HG03520 (cell line): ENCODE data around the gene SVEP1.
A peak's percentile ranks its signal among the peaks of the same experiment; 100 is the strongest.
"Not testable (repeated sequence)": the region's sequence is repeated elsewhere in the genome, so short reads cannot be mapped to it uniquely, and the experiment has no call there.

Experiments
- ATAC-seq: cut with Tn5 transposase; IDR thresholded peaks from one replicate; pipeline ENCODE4 v1.9.1; 2021; ENCODE audit warnings: mild to moderate bottlenecking, moderate library complexity; ENCODE audit not compliant: unreplicated experiment

Gene SVEP1

DNA sequence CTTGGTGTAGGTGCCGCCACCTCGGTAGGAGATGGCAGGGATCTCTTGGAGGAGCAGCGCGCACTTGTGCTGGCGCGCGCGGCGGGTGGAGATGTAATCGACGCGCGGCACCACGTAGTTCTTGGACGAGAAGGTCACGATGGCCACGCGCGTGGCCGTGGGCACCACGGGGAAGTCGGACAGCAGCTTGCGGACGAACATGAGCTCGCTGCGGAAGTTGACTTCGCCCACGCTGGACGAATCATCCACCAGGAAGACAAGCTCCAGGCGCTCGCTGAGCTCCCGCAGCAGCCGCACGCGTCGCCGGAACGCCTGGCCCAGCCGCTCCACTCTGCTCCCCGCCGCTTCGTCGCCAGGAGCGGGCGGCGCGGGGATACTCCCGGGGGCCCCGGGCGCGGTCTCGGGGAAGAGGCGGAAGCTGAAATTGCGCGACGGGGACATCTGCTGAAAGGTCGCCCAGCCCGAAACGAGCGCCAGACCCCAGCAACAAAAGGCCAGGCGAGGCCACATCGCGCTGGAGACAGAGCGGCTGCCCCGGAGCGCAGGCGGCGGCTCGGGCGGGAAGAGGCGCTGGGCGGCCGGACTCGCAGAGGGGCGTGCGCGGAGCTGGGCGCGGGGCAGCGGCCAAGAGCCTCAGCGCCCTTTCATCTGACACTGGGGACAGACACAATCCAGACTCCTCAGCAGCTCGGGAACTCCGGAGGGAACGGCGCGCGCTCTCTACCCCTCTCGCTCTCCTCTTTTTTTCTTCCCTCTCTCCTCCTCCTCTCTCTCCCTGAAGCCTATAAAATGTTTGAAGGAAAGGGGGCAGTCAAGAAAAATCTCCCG lies at the start of gene SVEP1:
SVEP1 (minus strand) TSS at position 708 of the 828 bp plus-strand sequence; CDS start at position 510, 198 bp downstream.
- ATAC-seq = no peak

DNA sequence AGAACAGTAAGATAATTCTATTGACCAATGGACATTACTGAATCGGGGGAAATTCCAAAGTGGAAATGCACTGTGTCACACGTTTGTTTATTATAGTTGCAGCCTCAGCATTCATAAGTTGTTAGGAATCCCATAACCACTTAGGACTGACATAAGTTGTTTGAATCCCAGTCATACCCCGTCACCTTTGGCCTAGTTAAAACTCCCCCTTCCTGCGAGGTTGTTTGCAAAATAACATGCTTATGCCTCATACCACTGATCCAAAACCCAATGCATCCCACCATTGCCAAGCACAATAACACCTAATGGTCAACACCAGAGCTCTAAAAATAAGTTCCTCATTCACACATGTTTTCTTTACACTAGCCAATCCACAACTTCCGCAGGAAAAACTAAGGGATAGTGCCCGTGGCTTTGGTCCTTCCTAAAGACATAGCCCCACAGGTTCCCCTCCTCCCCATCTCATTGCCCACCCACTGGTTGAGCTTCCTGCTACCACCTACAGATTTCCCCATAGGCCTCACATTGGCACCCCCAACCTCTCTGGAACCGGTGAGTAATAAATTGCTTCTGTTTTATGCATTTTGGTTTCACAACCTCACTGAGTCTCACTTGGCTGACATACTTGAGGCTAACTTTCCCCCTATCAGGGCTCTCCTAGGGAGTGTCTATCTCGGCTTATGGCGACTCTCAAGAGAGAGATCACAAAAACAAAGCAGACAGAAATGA lies 46.7 kb upstream of the SVEP1 start:
- peak; percentile 99 for ATAC-seq

DNA sequence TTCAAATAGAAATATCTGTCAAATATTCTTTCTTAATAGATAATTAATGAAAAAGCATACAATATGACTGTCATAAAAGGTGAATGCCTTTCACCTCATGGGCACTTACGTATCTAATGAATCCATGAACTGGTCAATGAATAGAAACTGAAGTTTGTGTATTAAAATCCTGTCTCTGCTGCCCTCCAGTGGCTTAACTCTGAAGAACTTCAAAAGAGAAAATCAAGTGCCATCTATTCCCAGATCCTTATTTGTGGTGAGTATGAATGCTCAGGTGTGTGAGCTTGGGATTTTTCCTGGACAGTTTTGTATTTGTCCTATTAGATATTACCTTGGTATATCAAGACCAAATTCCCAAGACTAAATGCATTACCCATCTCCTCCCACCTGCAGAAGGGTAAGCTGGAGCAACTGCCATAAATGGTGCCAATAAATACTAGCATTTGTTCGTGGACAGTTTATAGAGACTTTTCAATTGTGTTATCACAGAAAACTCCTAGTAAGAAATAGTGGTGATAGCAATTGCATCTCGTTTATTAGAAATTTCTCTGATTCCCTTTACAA lies 44.0 kb upstream of the SVEP1 start:
- ATAC-seq = no peak

DNA sequence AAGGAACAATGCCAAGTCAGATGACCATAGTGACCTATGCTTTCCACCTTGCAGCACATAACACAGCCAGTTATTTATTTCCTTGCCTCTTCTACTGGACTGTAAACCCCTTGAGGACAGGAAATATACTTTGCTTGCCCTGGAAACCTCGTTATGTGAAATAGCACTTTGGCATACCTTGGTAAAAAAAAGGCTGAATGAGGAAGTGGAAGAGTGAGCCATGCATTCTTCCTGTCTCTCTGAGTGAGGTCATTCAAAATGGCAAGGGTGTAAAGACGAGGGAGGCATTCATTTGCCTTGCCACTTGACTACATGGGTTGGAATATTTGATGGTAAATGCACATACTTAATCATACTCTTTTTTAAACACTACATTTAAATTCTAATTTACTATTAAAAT lies 42.8 kb upstream of the SVEP1 start:
- no peak for ATAC-seq

DNA sequence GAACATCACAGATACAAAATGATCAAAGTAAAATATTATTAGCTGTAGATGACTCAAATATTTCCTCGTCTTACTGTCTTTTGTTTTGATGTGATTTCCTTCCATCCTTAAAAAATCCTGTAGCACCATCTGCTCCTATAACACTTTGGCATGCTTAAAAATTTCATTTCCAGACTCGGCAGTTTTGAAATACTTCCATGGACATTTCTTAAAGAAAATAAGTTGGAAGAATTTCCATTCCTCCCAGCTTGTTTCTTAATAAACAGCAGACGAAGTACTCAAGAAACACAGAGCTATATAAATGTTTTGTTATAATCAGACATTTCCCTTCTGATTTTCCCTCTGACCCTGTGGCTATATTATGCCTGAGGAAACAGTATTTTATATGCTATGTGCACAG lies 41.2 kb upstream of the SVEP1 start:
- ATAC-seq = no peak

DNA sequence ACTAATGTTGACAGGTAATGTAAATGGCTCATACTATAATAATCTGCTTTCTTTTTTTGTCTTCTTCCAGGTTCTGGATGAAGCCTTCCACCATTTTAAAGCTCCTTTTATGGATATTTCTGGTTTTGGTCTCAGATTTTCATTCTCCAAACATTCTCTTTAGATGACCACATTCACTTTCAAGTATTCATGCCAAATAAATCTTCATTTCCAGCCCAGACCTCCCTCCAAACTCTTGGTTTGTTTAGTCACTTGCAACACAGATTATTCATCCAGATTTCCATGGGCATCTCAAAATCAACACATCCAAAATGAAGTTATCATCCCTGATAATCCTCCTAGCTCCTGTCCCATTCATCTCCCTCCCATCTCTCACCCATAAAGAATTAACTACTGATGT lies 40.3 kb upstream of the SVEP1 start:
- no peak for ATAC-seq

DNA sequence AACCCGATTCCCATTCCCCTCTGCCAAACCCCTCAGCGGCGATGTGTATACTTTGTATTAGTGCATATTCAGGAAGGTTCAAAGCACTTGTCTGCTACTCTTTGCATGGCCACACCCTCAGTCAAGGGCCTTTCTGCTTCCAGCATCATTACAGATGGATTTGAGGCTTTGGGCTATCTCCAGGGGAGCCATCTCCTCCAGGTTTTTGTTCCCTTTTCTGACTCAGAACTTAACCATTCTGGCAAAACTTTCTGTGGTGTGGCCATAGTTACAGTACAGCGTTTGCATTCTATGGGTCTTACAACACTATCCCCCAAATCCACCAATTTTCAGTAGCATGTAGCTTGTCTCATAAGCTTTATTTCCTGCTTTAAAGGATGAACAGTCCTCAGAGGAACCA lies 36.0 kb upstream of the SVEP1 start:
- ATAC-seq = no peak

DNA sequence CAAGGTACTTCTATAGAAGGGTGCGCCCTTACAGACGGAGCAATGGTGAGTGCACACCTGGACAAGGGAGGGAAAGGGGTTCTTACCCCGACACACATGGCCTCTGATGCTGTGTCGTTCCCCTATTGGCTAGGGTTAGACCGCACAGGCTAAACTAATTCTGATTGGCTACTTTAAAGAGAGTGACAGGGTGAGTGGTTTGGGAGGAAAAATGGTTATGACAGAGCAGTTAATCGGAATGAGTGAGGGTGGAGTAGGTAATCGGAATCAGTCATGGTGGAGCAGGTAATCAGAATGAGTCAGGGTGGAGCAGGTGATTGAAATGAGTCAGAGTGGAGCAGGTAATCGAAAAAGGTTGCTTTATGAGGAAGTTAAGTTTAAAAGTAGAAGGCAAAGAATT lies 35.0 kb upstream of the SVEP1 start:
- ATAC-seq = not testable (repeated sequence)

DNA sequence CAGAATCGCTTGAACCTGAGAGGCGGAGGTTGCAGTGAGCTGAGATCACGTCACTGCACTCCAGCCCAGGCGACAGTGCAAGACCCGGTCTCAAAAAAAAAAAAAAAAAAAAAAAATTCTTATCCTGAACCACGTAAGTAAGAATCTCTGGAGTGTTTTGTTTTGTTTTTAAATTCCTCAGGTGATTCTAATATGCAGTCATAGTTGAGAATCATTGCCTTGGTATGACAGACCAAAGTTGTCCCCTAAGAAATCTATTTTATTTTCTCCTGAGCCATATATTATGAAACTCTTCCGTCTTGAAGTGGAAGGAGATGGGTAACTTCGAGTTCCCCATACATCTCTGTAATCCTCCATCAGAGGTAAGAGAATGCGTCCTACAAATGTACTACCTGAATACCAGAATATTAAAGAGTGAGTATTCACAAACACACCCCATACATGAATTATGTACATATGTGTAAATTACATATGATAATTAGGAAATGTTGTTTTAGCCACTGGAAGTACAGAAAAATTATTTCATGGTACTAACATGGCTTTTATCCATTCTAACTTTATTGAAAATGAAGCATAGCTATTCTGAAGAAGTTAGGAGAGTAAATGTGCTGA lies 26.7 kb upstream of the SVEP1 start:
- ATAC-seq = no peak

DNA sequence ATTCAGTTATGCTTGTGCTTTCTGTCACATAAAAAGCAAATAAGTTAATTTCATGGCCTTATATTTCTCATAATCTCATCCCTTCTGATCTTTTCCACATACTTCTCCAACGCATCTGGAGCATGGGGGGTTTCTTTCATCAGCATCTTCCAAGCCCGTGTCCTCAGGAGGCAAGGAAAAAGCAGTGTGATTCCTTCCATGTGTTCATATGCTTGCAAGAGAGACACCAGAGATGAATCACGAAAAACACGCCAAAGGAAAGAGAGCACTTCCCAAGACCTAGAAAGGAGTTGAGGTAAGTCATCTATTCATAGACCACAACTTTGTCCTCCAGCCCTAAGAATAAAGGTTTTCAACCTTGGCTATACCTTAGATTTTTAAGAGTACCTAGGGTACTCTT lies 26.0 kb upstream of the SVEP1 start:
- no peak for ATAC-seq

DNA sequence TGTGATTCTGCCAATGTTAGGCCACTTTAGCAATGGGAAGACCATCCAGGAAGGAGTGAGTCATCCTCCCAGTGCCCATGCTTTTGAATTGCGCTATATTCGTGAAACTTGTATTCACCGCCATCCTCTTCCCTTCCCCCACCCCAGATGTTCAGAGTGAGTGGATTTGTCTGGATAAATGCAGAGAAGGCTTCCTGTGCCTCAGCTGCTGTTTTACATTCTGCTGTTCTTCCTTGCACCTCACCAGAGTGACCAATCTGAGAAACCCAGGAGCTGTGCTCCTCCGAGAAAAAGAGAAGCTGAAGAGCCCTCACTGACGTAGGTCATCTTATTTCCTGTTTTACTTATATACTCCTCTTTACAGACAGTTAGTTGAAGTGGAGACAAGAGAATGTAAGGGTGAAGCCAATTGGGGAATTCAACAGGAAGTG lies 24.6 kb upstream of the SVEP1 start:
- no peak for ATAC-seq

DNA sequence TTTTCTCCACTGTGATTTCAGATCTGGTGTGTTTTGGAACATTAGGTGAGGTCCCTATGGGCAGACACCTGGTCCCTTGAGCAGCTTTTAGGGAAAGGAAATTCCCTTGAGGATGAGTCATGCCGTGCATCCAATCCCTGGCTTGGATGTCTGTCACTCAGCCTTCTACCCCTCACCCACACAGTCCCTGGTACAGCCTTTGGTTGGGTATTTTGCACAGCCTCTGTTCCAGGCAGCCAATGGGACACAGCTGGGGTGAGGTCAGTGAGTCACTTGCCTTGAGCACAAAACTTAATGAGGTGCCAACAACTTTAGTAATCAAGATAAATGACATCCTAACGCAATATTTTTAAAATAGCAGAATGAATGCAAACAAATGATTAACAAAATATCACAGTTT lies 22.7 kb upstream of the SVEP1 start:
- no peak for ATAC-seq

DNA sequence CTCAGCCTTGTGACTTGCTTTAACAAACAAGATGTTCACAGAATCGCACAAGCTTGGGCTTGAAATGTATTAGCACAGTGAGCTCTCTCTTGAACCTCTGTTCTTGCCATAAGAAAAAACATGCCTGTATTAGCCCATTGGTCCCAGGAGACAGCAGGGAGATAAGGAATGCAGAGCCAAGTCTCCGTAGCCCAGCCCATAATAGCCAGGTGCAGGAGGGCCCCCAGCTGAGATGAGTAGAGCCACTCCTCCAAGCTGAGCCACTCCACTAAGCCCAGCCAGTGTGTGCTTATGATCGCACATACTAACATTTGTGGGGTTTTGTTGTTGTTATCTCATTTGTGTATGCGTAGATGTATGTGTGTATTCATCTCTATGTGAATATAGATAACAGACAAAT lies 21.6 kb upstream of the SVEP1 start:
- ATAC-seq = no peak

DNA sequence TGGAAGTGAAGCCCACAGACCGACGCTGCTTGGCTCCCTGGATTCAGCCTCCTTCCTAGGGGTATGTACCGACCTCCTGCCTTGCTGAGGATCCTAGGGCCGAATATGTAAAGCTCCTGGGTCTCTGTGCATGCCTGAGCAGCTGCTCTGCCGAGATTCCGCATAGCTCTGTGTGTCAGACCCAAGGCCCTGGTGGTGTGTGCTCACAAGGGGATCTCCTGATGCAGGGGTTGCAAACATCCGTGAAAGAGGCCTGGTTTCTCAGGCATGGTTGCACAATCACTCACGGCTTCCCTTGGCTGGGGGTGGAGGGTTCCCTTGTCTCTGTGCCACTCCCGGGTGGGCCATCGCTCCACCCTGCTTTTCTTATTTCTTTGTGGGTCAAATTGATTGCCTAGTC lies 19.9 kb upstream of the SVEP1 start:
- ATAC-seq = no peak

DNA sequence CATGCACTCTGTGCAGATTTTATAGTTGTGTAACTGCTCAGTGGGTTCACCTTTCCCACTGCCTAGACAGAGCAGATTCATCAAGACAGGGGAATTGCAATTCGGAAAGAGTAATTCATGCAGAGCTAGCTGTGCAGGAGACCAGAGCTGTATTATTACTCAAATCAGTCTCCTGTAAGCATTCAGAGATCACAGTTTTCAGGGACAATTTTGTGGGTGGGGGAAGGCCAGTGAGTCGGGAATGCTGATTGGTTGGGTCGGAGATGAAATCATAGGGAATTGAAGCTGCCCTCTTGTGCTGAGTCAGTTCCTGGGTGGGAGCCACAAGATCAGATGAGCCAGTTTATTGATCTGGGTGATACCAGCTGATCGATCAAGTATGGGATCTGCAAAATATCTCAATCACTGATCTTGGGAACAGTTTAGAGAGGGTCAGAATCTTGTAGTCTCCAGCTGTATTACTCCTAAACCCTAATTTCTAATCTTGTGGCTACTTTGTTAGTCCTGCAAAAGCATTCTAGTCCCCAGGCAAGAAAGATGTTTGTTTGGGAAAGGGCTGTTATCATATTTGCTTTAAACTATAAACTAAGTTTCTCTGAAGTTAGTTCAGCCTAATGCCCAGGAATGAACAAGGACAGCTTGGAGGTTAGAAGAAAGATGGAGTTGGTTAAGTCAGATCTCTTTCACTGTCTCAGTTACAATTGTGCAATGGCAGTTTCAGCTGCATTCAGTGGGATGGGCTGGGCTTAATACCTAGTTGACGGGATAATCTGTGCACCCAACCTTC lies 12.7 kb upstream of the SVEP1 start:
- no peak for ATAC-seq

DNA sequence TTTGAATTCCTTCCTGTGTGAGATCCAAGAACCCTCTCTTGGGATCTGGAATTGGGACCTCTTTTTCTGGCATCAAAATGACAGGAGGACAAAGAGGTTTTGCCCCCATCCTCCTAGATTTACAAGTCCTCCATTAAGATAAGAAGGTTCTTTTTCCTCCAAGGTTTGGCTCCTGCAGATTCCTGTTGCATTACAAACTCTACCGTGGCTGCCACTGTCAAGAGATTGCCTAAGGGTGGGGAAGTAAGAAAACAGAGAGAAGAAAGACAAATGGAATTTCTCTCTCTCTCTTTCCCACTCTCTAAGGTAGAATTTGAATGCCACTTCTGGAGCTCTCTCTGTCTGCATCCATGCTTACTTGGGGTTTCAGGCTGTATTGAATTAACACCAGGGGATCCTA lies 12.0 kb upstream of the SVEP1 start:
- no peak for ATAC-seq

DNA sequence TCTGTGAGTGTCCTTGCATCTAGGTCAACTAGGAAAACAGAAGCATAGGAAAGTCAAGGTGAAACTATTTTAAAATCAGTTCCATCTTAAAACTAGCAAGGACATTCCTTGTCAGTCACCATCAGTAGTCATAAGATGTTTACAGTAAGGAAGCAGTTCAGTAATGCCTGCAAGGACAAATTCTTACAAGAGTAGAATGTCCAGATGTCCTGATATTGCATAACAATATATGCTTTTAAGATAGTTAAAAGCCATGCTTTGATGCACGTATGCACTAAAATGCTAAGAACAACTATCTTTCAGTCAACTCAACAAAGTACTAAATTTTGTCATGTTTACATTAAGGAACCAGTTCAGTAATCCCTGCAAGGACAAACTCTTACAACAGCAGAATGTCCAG lies 11.3 kb upstream of the SVEP1 start:
- ATAC-seq = no peak

DNA sequence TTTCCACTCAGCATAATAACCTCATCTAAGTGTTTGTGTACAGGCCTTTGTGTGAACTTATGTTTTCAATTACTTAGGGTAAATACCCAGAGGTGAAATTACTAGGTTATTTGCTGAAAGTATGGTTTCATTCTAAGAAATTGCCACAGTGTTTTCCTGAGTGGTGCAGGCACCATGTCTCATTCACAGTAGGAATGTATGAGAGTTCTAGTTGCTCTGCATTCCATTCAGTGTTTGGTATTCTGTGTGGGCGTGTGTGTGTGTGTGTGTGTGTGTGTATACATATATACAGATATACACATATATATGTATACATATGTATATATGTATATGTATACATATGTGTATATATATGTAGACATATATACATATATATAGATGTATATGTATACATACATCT lies 8.8 kb upstream of the SVEP1 start:
- ATAC-seq = no peak

DNA sequence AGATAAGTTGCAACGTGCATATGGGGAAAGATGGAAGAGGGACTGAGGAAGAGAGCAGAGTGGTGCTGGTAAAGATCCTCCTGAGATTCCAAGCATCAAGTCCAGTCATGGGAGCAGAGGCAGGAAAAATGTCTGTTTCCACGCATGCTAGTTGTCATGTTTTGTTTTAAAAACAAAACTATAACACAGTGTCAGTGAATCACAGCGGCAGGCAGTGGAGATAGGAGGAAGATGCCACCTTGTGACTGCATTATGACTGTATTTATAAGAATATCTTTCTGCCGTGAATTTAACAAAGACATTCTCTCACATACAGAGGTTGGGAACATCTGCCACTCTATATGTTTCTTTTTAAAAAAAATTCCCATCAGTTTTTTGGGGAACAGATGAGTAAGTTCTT lies 3.7 kb upstream of the SVEP1 start:
- no peak for ATAC-seq

DNA sequence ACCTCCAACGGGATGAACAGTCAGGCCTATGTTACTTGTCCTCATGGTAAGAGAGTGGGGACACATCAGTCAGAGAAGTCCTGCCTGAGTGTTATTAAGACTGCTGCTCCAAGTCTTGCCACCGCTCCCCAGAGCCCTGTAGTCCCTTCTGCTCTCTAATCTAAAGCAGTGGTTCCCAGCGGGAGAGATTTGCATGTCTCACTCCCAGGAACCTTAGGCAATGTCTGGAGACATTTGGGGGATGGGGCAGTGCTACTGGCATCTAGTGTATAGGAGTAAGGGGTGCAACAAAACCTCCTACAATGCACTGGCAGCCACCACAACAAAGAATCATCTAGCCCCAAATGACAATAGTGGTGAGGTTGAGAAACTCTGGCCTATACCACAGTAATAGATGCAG lies 2.6 kb upstream of the SVEP1 start:
- ATAC-seq = no peak

DNA sequence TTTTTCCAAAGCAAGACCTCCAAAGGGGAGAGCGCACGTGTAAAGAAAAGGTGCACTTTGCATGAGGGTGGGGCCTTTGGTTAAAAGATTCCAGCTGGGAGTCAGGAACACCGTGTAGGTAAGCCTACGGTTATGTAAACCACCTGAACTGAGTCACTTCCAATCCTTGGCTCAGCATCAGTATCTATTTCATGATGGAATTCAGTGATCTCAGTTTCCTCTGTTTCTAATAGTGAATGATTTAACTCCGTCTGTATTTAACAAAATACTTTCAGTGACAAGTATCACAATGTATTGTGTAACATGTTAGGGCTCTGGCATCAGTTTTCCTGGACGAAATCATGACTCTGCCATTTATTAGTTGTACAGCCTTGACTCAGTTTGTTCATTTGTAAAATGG lies 1.3 kb upstream of the SVEP1 start:
- no peak for ATAC-seq
